ENCODE results near the gene FXYD6.
"Not testable (repeated sequence)": the region's sequence is repeated elsewhere in the genome, so short reads cannot be mapped to it uniquely, and the experiment has no call there.

The FXYD6 gene

GRCh38 chr11:117816151-117816741, 60.2 kb downstream of the FXYD6 start:
- DNase-seq, result peak in 1 of 2 experiments; percentile 23

GRCh38 chr11:117815262-117815803, 61.1 kb downstream of the FXYD6 start:
- no peak for DNase-seq

GRCh38 chr11:117814766-117815261, 61.6 kb downstream of the FXYD6 start:
- DNase-seq, result peak in 1 of 2 experiments; percentile 66

- DNase-seq, result no peak
Measured at GRCh38 chr11:117814204-117814765, 62.2 kb downstream of the FXYD6 start.

- DNase-seq, result not testable (repeated sequence)
Measured at GRCh38 chr11:117810056-117810451, 66.4 kb downstream of the FXYD6 start.

GRCh38 chr11:117809236-117810055, 67.0 kb downstream of the FXYD6 start:
- DNase-seq, result peak; percentile 44 to 84

GRCh38 chr11:117808784-117809183, 67.7 kb downstream of the FXYD6 start:
- DNase-seq, result no peak

- peak; percentile 61 to 79 for DNase-seq
Measured at GRCh38 chr11:117807482-117808327, 68.8 kb downstream of the FXYD6 start.

- no peak for DNase-seq
Measured at GRCh38 chr11:117806846-117807245, 69.6 kb downstream of the FXYD6 start.

- DNase-seq, result no peak
Measured at GRCh38 chr11:117805045-117805444, 71.4 kb downstream of the FXYD6 start.

GRCh38 chr11:117803896-117804295, 72.6 kb downstream of the FXYD6 start:
- DNase-seq, result no peak

GRCh38 chr11:117799634-117800033, 76.8 kb downstream of the FXYD6 start:
- no peak for DNase-seq

- DNase-seq, result no peak
Measured at GRCh38 chr11:117796872-117797529, 79.5 kb downstream of the FXYD6 start, which contains the start of gene DSCAML1. DSCAML1 (minus strand) TSS chr11:117797216; CDS start chr11:117797079, 137 bp downstream.

- DNase-seq, result no peak
Measured at GRCh38 chr11:117796456-117796871, 80.0 kb downstream of the FXYD6 start.

GRCh38 chr11:117795638-117796455, 80.6 kb downstream of the FXYD6 start:
- DNase-seq, result no peak

GRCh38 chr11:117794772-117795629, 81.5 kb downstream of the FXYD6 start:
- no peak for DNase-seq

- no peak for DNase-seq
Measured at GRCh38 chr11:117794135-117794534, 82.3 kb downstream of the FXYD6 start.

- DNase-seq, result no peak
Measured at GRCh38 chr11:117793583-117793982, 82.9 kb downstream of the FXYD6 start.

GRCh38 chr11:117792992-117793391, 83.5 kb downstream of the FXYD6 start:
- DNase-seq, result no peak

GRCh38 chr11:117792241-117792640, 84.2 kb downstream of the FXYD6 start:
- no peak for DNase-seq

Measured in NCI-H446 (cell line).